D341Med (cell line): ENCODE results near the gene TECPR2.

Experiments used
- DNase-seq: peaks from one replicate; pipeline ENCODE4 v3.0.0; 2012; ENCODE audit warnings: low spot score

The TECPR2 gene

GRCh38 chr14:102469261-102469660 is 106.5 kb downstream of the TECPR2 start:
- DNase-seq = no peak

- DNase-seq = no peak
Measured at GRCh38 chr14:102471921-102472790, 109.4 kb downstream of the TECPR2 start.

DNA sequence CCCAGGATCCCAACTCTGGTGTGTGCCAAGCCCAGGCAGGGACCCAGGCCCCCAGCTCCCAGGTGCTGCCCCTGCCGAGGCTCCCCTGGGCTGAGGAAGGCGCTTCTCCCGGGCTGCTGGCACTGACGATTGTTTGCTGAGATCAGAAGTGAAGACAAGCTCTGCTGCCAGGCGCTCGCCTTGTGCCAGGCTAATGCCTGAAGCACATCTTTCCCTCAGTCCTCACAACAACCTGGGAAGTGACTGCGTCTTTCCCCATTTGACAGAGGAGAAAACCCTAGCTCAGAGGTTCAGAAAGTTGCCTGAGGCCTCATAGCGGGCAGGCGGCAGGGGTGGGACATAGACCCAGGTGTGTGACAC is 110.0 kb downstream of the TECPR2 start:
- no peak for DNase-seq

DNA sequence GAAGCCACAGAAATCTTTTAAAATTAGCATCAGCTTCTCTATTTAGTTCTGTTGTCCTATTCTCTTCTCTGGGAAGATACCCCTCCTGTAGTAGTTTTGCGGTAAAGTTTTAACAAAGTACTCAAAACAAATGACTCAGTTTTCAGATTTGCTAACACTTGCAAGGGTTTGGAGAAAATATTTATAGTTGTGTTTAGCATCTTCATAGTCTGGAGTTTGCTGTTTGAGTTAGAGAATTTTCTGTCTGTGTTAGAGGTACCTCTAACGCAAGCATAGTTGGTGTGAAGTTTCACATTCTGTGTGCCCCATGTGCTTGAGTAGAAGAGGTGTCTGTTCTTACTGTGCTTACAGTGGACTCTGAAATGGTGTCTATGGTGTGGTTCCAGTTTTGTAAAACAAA is 110.8 kb downstream of the TECPR2 start:
- no peak for DNase-seq

GRCh38 chr14:102474934-102475333 is 112.2 kb downstream of the TECPR2 start:
- no peak for DNase-seq

DNA sequence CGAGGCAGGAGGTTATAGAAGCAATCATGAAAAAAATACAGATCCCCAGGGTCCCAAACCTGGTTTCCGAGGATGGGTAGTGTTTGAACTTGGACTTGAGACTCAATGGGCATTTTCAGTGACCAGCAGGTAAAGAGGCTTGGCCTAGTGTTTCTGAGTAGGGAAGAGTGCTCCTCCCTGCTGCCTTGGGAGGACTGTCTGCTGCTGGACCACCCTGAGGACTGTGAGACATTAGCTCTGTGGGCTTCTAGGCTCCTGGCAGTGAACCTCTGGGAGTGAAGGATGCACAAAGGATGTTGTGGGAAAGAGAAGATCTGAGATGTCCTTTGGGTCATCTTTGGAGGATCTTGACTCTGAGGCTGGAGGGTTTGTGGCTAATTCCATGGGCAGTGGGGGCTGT is 116.4 kb downstream of the TECPR2 start:
- no peak for DNase-seq

GRCh38 chr14:102479777-102480176 is 117.0 kb downstream of the TECPR2 start:
- no peak for DNase-seq

DNA sequence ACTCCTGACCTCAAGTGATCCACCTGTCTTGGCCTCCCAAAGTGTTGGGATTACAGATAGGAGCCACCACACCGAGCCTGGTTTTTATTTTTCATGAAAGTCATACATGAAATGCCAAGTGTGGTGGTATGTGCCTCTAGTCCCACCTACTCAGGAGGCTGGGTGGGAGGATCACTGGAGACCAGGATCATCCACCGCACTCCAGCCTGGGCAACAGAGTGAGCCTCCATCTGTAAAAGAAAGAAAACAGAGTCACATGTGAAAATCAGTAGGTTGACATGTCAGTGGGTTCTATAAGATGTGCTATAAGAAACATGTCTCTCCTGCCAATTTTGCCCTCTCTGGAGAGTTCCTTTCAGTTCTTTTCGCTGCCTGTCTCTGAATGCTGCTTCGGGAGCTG is 118.6 kb downstream of the TECPR2 start:
- no peak for DNase-seq

DNA sequence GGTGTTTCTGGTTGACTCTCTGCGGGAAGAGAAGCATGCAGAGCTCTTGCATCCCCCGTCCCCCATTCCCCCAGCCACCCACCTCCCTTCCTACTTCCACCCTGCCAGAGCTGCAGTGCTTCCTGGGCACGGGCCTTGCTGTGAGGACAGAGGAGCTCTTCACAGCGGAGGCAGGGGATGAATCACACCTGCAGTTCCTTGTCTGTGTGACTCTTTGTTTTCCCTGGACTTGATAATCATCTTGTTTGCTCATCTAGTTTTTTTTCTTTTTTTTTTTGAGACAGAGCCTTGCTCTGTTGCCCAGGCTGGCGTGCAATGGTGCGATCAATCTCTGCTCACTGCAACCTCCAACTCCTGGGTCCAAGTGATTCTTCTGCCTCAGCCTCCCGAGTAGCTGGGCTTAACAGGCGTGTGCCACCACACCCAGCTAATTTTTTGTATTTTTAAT is 119.1 kb downstream of the TECPR2 start:
- DNase-seq = no peak

DNA sequence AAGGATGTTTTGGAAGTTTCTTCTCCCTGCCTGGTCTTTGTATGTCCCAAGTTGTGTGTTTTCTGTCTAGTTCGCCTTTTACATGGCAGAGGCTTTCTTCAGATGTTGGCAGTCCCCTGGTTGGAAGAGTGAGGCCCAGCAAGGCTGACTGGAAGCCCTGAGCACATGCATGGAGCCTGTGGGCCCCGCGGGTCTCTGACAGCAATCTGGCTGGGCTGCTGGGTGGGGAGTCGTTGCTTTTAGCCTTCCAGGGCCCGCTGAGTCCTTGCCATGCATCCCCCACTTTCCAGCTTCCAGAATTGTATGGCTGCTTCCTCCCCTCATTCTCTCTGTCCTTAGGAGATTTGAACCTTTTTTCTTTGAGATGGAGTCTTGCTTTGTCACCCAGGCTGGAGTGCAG is 121.6 kb downstream of the TECPR2 start:
- DNase-seq = no peak

DNA sequence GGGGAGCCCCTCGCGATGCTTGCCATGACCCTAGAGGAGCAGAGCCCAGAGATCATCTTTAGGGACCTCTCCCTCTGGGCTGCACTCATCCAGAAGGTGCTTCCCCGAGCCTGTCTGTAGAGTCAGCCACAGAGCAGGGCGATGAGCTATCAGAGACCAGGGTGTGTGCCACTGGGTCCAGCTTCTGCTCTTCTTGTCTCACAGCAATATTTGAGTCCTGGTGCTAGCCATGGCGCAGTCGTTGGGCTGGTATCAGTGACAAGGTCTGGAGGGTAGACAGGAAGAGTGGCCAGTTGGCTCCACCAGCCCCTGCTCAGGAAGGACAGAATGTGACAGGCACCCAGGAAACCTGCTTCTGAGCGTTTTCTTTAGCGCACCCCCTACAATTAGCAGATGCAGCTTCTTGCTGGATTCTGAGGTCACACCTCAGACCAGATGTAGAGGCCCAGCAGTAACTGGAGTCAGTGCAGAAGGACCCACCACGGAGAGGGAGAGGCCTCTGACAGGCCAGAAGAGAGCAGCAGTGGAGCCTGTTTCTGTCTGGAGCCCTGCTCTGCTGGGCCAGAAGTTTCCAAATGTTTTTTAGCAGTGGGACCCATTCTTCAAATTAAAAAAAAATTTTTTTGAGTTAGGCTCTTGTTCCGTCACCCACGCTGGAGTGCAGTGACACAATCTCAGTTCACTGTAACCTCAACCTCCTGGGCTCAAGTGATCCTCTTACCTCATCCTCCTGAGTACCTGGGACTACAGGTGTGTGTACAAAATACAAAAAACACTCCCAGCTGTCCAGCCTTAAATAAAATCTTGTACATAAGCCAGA is 123.2 kb downstream of the TECPR2 start:
- no peak for DNase-seq

- DNase-seq = no peak
Measured at GRCh38 chr14:102486513-102487203, 123.9 kb downstream of the TECPR2 start.

GRCh38 chr14:102487204-102487577 is 124.5 kb downstream of the TECPR2 start:
- DNase-seq = no peak

- no peak for DNase-seq
Measured at GRCh38 chr14:102490456-102490855, 127.7 kb downstream of the TECPR2 start.

GRCh38 chr14:102491366-102491765 is 128.6 kb downstream of the TECPR2 start:
- DNase-seq = no peak

DNA sequence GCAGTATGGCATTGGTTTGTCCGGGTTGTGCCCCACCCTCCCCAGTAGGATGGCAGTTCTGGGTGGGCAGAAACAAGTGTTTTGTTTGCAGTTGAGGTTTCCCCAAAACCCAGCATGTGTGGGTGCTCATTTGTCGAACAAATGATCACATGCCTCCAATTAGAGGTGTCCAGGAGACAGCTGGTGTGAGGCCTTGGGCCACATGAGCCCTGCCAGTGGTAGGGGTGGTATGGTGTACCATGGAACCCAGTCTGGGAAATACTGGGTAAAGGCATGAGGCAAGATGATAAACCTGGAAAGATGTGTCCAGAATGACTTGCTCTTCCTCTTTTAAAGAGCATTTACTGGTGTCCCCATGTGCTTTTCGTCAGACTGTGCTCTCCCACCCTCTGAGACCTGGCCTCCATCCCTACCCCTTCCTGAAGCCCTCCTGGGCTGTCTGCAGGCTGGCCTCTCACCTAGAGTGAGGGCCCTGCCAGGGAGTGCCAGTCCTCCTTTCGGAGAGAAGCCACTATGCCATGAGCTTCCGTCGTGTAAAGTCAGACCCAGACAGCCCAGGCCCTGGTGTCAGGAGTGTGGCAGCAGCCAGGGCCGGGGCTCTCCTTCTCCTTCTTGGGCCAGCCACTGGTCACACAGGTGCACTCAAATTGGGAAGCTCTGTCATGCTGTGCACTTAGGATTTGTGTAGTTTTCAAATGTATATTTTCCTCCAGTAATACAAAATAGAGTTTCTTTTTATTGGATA is 129.2 kb downstream of the TECPR2 start:
- DNase-seq = no peak

GRCh38 chr14:102492531-102492910 is 129.8 kb downstream of the TECPR2 start:
- DNase-seq = no peak

DNA sequence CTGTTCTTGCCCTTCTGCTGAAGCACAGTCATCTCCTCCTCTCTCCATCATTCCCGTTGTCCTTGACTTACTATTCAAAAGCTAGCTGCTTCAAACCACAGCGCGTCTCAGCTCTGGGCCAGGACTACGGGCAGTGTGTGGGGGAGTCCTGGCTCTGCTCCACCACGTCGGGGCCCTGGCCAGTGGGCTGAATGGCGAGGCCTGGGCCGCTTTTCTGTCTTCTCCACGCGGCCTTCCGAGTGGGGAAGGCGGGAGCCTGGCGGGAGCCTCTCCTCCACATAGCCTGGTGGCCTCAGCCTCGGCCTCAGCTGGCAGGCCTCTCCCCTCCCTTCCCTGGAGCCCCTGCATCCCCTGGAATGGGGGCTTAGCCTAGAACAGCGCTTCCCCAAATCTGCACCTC is 130.4 kb downstream of the TECPR2 start:
- DNase-seq = no peak

GRCh38 chr14:102493585-102493984 is 130.8 kb downstream of the TECPR2 start:
- no peak for DNase-seq

DNA sequence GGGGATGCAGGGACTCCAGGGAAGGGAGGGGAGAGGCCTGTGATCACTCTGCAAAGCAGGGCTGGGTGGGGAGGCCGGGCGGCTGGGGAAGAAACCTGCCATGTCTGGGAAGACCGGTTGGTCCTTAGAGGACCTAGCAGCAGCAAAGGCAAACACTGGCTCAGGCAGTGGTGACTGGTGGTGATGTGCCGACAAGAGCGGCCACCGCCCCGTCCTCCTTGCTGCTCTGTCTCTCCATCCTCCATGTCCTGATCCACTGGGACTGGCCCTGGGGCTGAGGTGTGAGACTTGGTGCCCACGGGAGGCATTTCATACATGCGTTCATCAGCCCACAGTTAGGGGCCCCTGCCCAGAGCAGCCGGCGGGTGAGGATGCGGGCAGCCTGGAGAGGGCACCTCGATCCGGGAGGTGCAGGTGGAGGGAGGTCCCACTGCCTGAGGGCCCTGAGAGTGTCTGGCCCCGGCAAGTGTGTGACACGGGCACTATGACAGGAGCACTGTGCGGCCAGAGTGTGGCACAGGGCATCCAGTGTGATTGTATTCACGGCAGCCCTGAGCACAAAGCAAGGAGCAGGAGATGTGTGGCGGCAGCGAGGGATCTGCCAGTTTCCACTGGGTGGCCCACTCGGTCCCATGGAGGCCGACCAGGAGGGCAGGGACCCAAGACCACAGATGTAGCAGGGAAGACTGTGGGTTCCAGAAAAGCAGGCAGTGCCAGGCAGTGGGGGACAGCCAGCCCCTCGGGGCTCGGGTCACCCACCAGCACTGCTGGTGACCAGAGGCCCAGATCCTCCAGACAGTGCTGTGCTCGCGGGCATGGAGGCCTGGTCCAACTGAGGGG is 133.0 kb downstream of the TECPR2 start:
- DNase-seq = no peak

- DNase-seq = no peak
Measured at GRCh38 chr14:102496331-102496691, 133.6 kb downstream of the TECPR2 start.
